A673 (cell line): ENCODE measurements around the gene TIGD2. TPM values are rescaled to one million over a fixed set of nuclear protein-coding genes. Genes with fewer than 3 reads are reported as not detected.

Experiments used
- BruUV-seq: library from RNA; stranded (reverse); fragments of 400-500 nt; replicated peaks from 2 replicates; lab custom pipeline; 2021; lab: Mats Ljungman, UMichigan
- CTCF ChIA-PET: fragments of 300-600 bp; sonication (Branson Sonifier 250); formaldehyde crosslinking; loops from one replicate; lab custom pipeline; 2022; ENCODE audit warnings: antibody characterized with exemption; lab: Charles Lee
- POLR2A ChIA-PET: fragments of 300-600 bp; sonication (Branson Sonifier 250); formaldehyde crosslinking; loops from one replicate; lab custom pipeline; 2022; ENCODE audit warnings: antibody characterized with exemption; ENCODE audit not compliant: low non-redundant PET; lab: Charles Lee
- DNase-seq: peaks from one replicate; pipeline ENCODE4 v3.0.0-alpha.2; 2015; ENCODE audit warnings: low spot score
- H3K27ac ChIP-seq: fragments of 200-600 bp; sonication (generic); 2 replicates; pipeline ENCODE4 v1.5.1; 2016; ENCODE audit warnings: mixed run types, low read depth, mild to moderate bottlenecking, mixed read lengths, antibody characterized with exemption, low read length; ENCODE audit not compliant: poor library complexity, severe bottlenecking
- H3K27me3 ChIP-seq: fragments of 200-600 bp; sonication (generic); replicated peaks from 2 replicates; pipeline ENCODE4 v1.6.1; 2017; ENCODE audit warnings: mixed run types, low read depth, mild to moderate bottlenecking, mixed read lengths, antibody characterized with exemption, low read length; ENCODE audit not compliant: insufficient read depth, poor library complexity
- H3K36me3 ChIP-seq: fragments of 200-600 bp; sonication (generic); 2 replicates; pipeline ENCODE4 v1.6.1; 2016; ENCODE audit warnings: mixed run types, mild to moderate bottlenecking, mixed read lengths, antibody characterized with exemption, low read length; ENCODE audit not compliant: insufficient read depth, poor library complexity, severe bottlenecking
- H3K4me1 ChIP-seq: fragments of 200-600 bp; sonication (generic); 2 replicates; pipeline ENCODE4 v1.6.1; 2017; ENCODE audit warnings: mixed run types, mild to moderate bottlenecking, mixed read lengths, antibody characterized with exemption, low read length; ENCODE audit not compliant: insufficient read depth, poor library complexity, severe bottlenecking
- H3K4me3 ChIP-seq: fragments of 200-600 bp; sonication (generic); 2 replicates; pipeline ENCODE4 v1.5.1; 2016; ENCODE audit warnings: low read depth, mixed run types, mild to moderate bottlenecking, mixed read lengths, low read length; ENCODE audit not compliant: poor library complexity, severe bottlenecking
- H3K9me3 ChIP-seq: fragments of 200-600 bp; sonication (generic); 2 replicates; pipeline ENCODE4 v1.6.1; 2016; ENCODE audit warnings: mixed run types, low read depth, mild to moderate bottlenecking, mixed read lengths, antibody characterized with exemption, low read length; ENCODE audit not compliant: poor library complexity, severe bottlenecking
- CTCF ChIP-seq: fragments of 300-800, 200-600 bp; sonication (generic); conservative IDR thresholded peaks from 2 replicates; pipeline ENCODE4 v1.5.1; 2017; ENCODE audit warnings: low read depth, mild to moderate bottlenecking, antibody characterized with exemption, low read length, moderate library complexity, mixed read lengths
- EZH2 ChIP-seq: fragments of 200-600 bp; sonication (generic); IDR thresholded peaks from 2 replicates; pipeline ENCODE4 v1.6.1; 2017; ENCODE audit warnings: borderline replicate concordance, low read depth, mild to moderate bottlenecking, mixed read lengths, antibody characterized with exemption, low read length; ENCODE audit not compliant: poor library complexity, severe bottlenecking
- intact Hi-C: fragments of 100-400 bp; cut with micrococcal nuclease; formaldehyde crosslinking; loops from one replicate; pipeline ENCODE4 v1.10.0; 2022; ENCODE audit not compliant: unreplicated experiment
- total RNA-seq: library from RNA; stranded (reverse); gene quantifications from 2 replicates; pipeline ENCODE4 v1.2.3, GENCODE V29; 2021

The TIGD2 gene
- total RNA-seq, 1 experiment from 2014 or later, result 2.8 TPM

- intact Hi-C loops, result no loop called here
- POLR2A ChIA-PET, result no interaction called here
- CTCF ChIA-PET, result no interaction called here
Observed at GRCh38 chr4:89069481-89069880, 41.9 kb upstream of the TIGD2 start.

GRCh38 chr4:89070041-89070440 lies 41.3 kb upstream of the TIGD2 start:
- no peaks in the 10 kb centered on the region for H3K36me3 ChIP-seq
- CTCF ChIA-PET, result no interaction called here
- no TSS peak for BruUV-seq
- H3K27ac ChIP-seq, result no peak overlapping the region
- intact Hi-C loops, result no loop called here
- POLR2A ChIA-PET, result no interaction called here
- H3K4me1 ChIP-seq, result no peaks in the 10 kb centered on the region
- no peaks in the 10 kb centered on the region for H3K27me3 ChIP-seq
- H3K4me3 ChIP-seq, result no peak overlapping the region
- no peaks in the 10 kb centered on the region for H3K9me3 ChIP-seq
- TF ChIP-seq CTCF (no peak), EZH2 (no peak)
- DNase-seq, result no peak

More at GRCh38 chr4:89069481-89069880, 41.9 kb upstream of the TIGD2 start:
- Histone ChIP-seq H3K4me3 (no peak overlapping the region), H3K36me3 (no peaks in the 10 kb centered on the region), H3K27ac (no peak overlapping the region), H3K27me3 (no peaks in the 10 kb centered on the region), H3K9me3 (no peaks in the 10 kb centered on the region), H3K4me1 (no peaks in the 10 kb centered on the region)
- no peak for DNase-seq
- no TSS peak for BruUV-seq
- TF ChIP-seq EZH2 (no peak), CTCF (no peak)

GRCh38 chr4:89071311-89071710 lies 40.0 kb upstream of the TIGD2 start:
- Histone ChIP-seq H3K36me3 (no peaks in the 10 kb centered on the region), H3K4me1 (peaks cover 3% of the 10 kb centered on the region), H3K27ac (no peak overlapping the region), H3K9me3 (no peaks in the 10 kb centered on the region), H3K27me3 (no peaks in the 10 kb centered on the region), H3K4me3 (no peak overlapping the region)
- ChIA-PET POLR2A (no interaction called here), CTCF (no interaction called here)
- BruUV-seq, result no TSS peak
- TF ChIP-seq EZH2, result no peak
- TF ChIP-seq CTCF, result no peak
- DNase-seq, result no peak
- intact Hi-C loops, result no loop called here
